ENCODE results near the gene CEPT1.

Gene CEPT1

DNA sequence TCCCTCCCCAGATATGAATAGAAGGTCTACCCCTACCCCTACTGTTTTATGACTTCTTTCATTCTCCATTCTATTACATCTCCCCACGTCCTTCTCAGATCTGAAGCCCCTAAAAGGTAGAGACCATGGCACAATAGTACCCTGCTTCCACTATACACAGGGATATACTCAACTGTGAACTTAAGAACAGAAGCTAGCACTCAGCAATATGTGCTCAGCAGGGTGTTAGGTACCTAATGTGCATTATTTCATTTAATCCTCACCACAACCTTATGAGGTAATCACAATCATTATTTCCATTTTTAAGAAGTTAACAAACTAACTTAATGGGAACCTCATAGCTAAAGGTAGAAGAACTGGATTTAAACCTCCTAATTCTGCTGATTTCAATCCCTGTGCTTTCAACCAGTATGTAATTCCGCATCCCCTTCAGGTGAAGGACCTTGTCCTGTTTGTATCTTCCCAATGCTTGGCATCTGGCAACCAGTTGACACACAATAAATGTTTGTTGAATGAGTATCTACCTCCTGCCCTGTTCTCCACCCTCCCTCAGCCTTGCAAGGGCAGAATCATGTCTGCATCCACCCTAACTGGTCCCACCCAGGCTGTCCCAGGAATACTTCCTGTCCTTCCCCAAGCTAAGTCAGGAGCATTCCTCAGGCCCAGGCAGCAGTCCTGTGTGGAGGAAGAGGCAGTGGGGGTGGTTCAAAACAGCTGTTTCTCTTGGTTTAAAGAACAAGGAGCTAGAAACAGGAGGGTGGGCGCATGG lies 53.9 kb downstream of the CEPT1 start:
- DNase-seq = no peak

- DNase-seq = no peak
These were observed 55.1 kb downstream of the CEPT1 start for GRCh38 chr1:111195002-111195684.

DNA sequence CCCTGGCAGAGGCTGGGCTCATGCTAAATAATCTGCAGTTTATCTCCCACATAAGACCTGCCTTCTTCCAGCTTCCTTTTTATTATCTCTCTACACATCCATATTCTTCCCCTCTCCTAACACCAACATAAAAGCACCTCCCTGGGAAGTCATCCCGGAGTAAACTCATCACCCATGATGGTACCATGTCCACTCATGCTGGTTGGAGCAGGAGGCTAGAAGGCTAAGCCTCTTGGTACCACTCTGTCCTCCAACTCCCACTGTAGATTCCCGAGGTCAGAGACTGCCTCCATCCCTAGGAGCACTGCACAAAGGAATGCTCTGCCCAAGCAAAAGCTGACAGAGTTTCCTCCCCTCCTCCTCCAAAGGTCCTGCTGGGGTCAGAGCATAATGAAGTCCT lies 56.2 kb downstream of the CEPT1 start:
- DNase-seq = no peak

DNA sequence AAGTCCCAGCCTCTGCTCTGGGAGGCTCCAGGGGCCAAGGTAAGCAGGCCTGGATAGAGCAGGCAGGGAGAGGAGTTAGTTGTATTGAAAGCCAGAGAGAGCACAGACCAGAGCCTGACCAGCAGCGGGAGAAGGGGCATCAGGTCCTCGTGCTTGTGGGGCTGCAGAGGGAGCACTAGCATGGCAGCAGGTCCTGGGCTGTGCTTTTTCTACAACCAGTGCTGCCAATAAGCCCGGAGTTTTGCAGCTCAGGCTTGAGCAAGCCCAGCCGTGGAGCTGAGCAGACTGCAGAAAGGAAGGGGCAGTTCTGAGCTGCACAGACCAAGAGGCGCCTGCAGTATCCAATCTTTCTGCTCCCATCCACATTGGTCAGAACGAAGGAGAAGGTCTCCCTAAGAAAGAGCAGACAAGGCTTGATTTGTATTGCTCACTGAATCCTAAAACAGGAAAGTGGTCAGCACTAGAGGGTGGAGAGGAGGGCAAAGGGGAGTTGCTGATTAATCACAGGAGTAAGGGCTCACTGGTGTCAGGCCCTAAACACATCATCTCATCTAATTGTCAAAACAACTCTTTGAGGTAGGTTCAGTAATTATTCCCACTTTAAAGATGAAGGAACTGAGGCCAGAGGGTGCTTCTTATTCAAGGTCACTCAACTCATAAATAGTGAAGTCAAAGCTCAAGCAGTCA lies 57.7 kb downstream of the CEPT1 start:
- peak; percentile 70 for DNase-seq

GRCh38 chr1:111198836-111199235 lies 58.8 kb downstream of the CEPT1 start:
- DNase-seq = no peak

GRCh38 chr1:111199329-111199728 lies 59.3 kb downstream of the CEPT1 start:
- DNase-seq = no peak

GRCh38 chr1:111199881-111200801 lies 60.1 kb downstream of the CEPT1 start, which contains the start of gene DENND2D:
DENND2D (minus strand) TSS chr1:111200646; CDS start chr1:111200459, 187 bp downstream.
- peak; percentile 71 for DNase-seq

GRCh38 chr1:111200802-111201161 lies 60.8 kb downstream of the CEPT1 start:
- no peak for DNase-seq

DNA sequence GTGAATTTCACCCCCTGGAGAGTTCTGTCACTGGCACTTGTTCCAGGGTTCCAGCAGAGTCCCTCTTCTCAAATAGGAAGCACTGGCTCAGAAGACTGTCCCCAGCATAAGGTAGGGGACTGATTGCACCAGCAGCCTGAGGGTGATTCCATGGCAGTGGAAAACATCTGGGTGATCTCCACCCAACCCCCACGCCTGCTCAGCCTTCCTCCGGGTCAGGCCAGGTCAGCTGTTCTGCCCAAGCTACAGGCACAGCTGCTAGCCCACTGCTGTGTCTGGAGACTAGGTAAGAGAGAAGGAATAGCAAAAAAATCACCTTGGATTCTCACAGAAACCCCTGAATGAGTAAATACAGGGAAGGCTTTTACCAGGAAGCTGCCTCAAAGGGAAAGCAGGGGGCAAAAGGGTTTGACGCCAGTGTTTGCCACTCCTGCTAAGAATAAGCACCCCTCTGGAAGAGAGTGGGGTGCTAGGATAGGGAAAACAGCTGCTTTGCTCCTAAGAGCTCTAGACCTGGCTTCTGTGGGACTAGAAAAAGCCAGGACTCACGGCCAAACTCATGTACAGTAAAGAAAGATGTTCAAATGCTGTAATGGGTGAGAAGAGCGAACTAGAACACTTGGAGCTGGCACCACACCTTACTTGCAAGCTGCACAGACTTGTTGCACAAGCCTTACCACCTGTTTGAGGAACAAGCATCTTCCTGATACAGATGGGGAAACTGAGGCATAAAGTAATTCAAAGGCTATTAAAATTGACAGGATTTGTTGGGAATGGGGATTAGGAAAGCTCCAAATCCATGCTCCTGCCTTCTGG lies 61.5 kb downstream of the CEPT1 start:
- DNase-seq = no peak

GRCh38 chr1:111202366-111202706 lies 62.3 kb downstream of the CEPT1 start:
- no peak for DNase-seq

GRCh38 chr1:111202707-111203623 lies 62.9 kb downstream of the CEPT1 start:
- no peak for DNase-seq

DNA sequence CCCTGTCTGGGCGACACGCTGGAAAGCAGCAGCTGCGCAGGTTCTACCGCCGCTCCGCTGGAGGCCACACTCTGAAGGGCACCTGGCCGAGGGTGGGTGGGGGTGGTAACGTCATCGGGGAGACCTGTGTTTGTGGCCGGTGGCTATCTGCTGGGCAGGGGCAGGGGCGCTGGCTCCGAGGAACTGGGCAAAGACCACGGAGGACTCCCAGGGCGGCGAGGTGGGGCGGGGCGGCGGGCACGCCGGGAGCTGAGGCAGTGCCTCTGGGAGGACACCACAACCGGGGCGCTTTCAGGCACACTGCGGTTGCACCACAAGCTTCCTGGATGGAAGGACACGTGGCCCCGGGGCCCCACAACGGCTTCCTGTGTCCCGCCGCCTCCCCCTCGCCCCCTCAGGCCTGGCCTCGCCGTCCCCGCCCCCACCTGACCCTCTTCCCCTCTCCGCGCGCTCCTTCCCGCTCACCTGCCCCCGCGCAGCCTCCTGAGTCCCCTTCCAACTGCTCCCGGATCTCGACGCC lies 63.7 kb downstream of the CEPT1 start:
- peak; percentile 88 for DNase-seq

DNA sequence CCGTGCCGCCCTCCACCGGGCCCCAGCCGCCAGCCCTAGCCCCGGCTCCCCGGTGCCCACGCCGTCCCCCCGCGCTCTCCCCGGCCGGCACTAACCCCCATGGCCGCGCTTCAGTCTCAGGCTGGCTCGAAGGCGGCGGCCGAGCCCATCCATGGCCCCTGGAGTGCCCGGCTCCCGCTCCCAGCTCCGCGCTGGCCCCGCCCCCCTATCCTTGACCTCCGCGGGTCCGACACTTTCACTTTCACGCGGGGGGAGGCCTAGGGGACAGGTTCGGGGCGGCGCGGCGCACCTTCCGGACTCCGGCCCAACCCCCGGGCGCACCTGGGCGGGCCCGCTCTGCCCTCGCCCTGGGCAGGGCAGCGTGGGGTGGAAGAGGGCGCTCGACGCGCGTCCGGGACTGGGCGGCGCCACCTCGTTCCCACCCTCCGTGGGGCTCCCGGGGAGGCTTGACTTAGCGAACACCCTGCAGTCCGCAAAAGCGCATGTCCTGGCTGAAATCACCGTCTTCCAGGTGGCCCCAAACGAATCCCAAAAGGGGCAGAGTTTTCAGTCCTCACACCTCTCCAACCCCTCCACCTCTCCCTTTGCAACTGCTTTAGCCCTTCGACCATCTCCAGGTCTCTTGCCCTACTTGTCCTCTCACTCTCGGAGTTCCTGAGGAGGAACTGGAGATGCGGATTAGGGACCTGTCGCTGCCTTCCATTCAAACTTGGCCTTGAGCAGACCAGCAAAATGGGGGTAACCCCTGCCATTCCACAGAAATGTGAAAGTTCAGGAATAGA lies 64.4 kb downstream of the CEPT1 start:
- DNase-seq = peak; percentile 79

- DNase-seq = no peak
These were observed 65.1 kb downstream of the CEPT1 start for GRCh38 chr1:111204983-111205713.

DNA sequence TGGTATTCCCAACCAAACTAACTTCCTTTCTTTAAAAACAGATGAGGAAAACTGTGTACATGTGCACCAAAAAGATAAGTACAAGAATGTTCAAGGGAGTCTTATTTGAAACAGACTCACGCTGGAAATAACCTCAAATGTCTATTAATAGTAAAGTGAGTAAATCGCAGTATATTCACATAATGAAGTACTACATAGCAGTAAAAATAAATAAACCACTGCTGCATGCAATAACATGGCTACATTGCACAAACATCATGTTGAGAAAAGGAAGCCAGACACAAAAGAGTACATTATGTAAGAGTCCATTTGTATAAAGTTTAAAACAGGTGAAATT lies 65.7 kb downstream of the CEPT1 start:
- DNase-seq = no peak

DNA sequence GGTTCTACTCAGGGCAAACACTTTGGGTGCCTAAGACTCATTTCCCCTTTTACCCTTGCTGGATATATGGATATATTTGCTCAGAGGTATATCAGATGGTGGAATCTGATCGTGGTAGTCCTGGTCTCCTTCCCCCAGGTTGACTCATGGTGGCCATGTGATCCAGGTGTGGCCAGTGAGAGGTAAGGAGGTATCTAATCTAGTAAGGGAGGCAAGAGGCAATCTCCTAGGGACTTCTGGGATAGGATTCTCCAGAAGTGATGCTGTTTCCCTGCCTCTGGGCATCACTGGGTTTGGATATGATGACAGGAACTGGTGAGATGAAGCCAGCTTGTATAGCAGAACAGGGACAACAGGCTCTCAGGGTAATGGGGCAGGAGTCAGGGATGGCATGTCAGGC lies 68.9 kb downstream of the CEPT1 start:
- DNase-seq = no peak

- no peak for DNase-seq
These were observed 69.6 kb downstream of the CEPT1 start for GRCh38 chr1:111209622-111210021.

- DNase-seq = no peak
These were observed 71.9 kb downstream of the CEPT1 start for GRCh38 chr1:111211921-111212320.

DNA sequence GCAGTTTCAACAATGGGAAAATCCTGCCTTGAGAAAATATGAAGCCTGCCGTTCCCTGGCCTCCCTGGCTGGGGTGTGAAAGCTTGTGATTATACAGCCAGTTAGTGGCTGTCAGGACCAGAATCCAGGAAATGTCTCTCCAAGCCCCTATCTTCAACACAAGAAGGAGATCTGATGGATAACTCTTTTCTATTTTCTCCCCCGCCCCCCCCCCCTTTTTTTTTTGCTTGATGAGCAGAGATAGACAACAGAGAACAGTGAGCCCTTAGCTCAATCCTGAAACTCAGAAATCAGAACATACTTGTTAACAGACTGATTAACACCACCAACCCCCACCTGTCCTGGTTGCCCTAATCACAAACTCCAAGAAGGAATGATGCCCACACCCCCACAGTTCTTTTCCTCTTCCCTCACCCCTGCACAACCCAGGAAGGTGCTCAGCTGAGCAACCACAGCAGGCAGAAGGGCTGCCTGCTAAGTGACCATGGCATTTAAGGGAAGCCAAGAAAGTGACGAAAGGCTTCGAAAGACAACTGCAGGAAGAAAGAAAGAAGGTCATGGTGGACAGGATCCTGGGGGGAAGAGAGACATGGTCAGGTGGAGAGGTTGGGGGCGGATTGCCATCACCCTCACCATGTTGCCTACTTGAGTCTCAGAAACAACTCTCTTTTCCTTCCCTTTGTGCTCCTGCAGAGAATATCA lies 72.8 kb downstream of the CEPT1 start:
- no peak for DNase-seq
